DOHH2 (cell line): Measurements from ENCODE around the gene OGFOD2.

Source experiments
- EZH2phosphoT487 ChIP-seq: fragments of 200-600 bp; sonication (generic); IDR thresholded peaks from 2 replicates; pipeline ENCODE4 v1.6.1; 2017; ENCODE audit warnings: borderline replicate concordance, mild to moderate bottlenecking, antibody characterized with exemption, low read length, moderate library complexity, mixed read lengths
- TF ChIP-seq, protein P1 (sequence below): fragments of 200-600 bp; sonication (generic); IDR thresholded peaks from one replicate; pipeline ENCODE4 v1.5.1; 2014; ENCODE audit warnings: antibody characterized with exemption, mild to moderate bottlenecking, low read depth, low read length; ENCODE audit not compliant: poor library complexity, severe bottlenecking

DNA sequence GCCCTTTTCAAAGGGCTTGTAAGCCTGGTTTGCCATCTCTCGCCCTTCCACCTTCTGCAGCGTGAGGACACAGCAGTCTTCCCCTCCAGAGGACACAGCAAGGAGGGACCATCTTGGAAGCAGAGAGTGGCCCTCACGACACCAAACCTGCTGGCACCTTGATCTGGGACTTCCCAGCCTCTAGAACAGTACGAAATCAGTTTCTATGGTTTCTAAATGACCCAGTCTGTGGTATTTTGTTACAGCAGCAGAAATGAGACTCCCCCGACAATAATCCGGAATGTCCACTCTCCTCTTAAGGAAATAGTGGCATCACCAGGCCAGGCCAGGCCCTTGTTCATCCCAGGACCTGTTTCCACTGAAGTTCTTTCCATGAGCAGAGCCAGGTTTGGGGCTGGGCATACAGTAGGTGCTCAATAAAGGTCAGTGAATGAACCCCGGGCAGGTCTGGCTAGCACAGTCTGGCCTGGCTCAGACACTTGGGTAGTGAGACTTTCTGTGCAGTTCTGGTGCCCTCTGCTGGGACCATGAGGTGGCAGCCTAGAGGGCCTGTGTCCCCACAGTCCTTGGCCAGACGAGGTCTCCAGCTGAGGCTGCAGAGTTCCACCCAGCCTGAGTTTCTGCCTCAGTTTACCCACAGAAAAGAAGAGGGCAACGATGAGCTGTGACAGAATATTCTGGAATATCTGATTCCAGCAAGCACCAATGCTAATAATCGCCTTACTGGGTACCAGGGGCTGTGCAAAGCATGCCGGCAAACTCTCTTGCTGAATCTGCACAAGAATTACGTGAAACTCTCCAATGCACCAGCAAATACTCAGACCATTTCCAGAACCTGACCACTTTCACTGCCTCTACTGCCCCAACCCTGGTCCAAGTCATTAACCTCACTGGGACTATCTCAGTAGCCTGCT, 22.8 kb upstream of the OGFOD2 start:
- TF ChIP-seq, protein P1, sequence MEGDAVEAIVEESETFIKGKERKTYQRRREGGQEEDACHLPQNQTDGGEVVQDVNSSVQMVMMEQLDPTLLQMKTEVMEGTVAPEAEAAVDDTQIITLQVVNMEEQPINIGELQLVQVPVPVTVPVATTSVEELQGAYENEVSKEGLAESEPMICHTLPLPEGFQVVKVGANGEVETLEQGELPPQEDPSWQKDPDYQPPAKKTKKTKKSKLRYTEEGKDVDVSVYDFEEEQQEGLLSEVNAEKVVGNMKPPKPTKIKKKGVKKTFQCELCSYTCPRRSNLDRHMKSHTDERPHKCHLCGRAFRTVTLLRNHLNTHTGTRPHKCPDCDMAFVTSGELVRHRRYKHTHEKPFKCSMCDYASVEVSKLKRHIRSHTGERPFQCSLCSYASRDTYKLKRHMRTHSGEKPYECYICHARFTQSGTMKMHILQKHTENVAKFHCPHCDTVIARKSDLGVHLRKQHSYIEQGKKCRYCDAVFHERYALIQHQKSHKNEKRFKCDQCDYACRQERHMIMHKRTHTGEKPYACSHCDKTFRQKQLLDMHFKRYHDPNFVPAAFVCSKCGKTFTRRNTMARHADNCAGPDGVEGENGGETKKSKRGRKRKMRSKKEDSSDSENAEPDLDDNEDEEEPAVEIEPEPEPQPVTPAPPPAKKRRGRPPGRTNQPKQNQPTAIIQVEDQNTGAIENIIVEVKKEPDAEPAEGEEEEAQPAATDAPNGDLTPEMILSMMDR, result peak; percentile 94
- no peak for TF ChIP-seq EZH2phosphoT487
